ENCODE results near the gene AKAP8L.
"Not testable (repeated sequence)": the region's sequence is repeated elsewhere in the genome, so short reads cannot be mapped to it uniquely, and the experiment has no call there.

AKAP8L gene

GRCh38 chr19:15337202-15337601 is 81.6 kb downstream of the AKAP8L start:
- FAIRE-seq, result no peak

GRCh38 chr19:15335992-15336391 is 82.8 kb downstream of the AKAP8L start:
- FAIRE-seq, result not testable (repeated sequence)

GRCh38 chr19:15332311-15332996 is 86.3 kb downstream of the AKAP8L start, which contains the start of gene BRD4:
Gene BRD4, minus strand, starts transcription at chr19:15332539. Its CDS starts 59,440 bp downstream, at chr19:15273099.
- no peak for FAIRE-seq

GRCh38 chr19:15331419-15332310 is 87.1 kb downstream of the AKAP8L start:
- FAIRE-seq, result no peak

DNA sequence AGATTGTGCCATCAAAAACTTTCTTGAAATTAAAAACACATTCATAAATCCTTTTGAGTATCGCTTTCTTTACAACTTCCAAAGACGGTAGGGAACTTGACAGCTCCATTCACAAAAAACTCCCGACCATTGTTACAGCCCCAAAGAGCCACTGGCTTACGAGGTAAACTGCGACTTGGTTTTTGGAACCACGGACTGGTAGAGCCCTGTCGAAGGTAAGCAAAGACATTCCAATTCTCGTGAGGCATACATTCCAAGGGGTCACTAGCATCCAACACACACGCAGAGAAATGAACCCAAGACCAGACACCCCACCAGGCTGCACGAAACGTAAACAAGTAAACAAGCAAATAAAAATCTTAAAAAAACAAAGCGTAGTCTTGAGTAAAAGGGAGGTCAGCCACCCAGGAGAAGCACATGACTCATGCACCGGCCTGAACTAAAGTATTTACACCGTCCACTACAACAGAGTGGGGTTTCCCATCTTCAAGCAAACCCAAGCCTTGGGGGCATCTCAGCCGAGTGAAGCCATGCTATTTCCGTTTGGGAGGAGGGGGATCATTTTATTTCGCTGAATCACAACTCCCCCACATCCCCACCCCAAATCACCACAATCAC is 87.9 kb downstream of the AKAP8L start:
- no peak for FAIRE-seq

Measured in islet of Langerhans (tissue), 1 donor.